ENCODE data around the gene SH2D5.
"Not testable (repeated sequence)": the region's sequence is repeated elsewhere in the genome, so short reads cannot be mapped to it uniquely, and the experiment has no call there.

SH2D5 gene

GRCh38 chr1:20693623-20694022 lies 38.9 kb downstream of the SH2D5 start:
- DNase-seq (ENCODE audit: low read depth) = no peak

DNA sequence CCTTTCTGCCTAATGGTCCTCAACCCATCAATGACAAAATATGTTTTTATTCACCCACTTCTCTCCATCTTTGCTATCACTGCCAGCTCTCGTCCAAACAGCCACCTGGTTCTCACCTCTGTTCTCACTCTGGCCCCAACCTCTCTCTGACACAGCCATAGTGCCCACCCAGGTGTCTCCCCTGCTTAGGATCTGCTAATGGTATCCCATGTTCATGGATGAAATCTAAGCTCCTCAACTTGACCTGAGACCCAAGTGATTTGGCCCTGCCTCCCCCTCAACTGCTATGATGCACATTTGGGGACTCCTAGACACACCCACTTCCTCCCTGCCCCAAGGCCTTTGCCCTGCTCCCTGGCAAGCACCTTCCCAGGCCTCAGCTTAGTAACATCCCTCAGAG lies 40.6 kb downstream of the SH2D5 start:
- no peak for DNase-seq (ENCODE audit: low read depth)

- no peak for DNase-seq (ENCODE audit: low read depth)
These were observed 42.9 kb downstream of the SH2D5 start for GRCh38 chr1:20689645-20690056.

GRCh38 chr1:20686883-20687725 lies 45.4 kb downstream of the SH2D5 start:
- DNase-seq (ENCODE audit: low read depth) = no peak

GRCh38 chr1:20685741-20686140 lies 46.8 kb downstream of the SH2D5 start:
- DNase-seq (ENCODE audit: low read depth) = no peak

DNA sequence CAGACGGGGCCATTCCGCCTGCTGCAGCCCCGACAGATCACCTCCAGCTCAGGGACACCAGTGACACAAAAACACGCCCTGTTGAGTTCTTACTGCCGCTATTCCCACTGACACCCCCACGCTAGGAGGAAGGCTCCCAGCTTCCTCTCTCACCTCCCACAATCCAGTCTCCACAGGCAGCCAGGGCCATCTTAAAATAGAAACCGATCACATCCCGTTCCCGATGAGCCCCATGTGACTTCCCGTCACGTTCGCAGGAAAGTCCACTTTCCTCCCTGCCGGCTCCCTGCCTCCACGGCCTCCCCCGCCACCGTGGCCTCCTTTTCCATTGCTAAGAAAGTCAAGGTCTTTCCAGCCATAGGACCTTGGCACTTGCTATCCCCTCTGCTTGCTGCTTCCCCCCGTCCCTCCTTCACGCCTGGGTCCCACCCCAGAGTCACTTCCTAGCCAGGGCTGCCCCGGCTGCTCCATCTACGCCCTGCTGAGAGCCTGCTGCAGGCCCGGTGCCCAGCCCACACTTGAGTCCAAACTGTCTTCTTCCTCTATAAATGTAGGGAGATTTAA lies 47.3 kb downstream of the SH2D5 start:
- DNase-seq (ENCODE audit: low read depth) = no peak

- no peak for DNase-seq (ENCODE audit: low read depth)
These were observed 47.9 kb downstream of the SH2D5 start for GRCh38 chr1:20684651-20685050.

GRCh38 chr1:20684050-20684620 lies 48.4 kb downstream of the SH2D5 start:
- DNase-seq (ENCODE audit: low read depth) = no peak

DNA sequence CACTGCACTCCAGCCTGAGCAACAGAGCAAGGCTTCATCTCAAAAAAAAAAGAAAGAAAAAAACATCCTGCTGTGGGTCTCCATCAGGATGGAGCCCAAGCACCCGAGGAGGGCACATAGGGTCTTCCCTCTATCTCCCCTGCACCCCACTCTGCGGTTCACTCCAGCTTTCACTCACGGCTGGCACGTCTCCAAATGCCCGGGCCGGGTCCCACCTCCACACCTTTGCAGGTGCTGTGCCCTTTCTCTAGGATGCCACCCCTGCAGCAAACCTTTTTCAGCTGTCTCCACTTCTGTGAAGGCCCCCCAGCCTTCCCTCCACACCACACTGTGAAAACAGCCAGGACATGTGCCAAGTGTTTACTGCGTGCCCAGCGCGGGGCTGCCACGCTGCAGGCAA lies 48.9 kb downstream of the SH2D5 start:
- no peak for DNase-seq (ENCODE audit: low read depth)

GRCh38 chr1:20682571-20683236 lies 49.8 kb downstream of the SH2D5 start:
- no peak for DNase-seq (ENCODE audit: low read depth)

GRCh38 chr1:20681999-20682398 lies 50.5 kb downstream of the SH2D5 start:
- no peak for DNase-seq (ENCODE audit: low read depth)

GRCh38 chr1:20680269-20680668 lies 52.2 kb downstream of the SH2D5 start:
- no peak for DNase-seq (ENCODE audit: low read depth)

DNA sequence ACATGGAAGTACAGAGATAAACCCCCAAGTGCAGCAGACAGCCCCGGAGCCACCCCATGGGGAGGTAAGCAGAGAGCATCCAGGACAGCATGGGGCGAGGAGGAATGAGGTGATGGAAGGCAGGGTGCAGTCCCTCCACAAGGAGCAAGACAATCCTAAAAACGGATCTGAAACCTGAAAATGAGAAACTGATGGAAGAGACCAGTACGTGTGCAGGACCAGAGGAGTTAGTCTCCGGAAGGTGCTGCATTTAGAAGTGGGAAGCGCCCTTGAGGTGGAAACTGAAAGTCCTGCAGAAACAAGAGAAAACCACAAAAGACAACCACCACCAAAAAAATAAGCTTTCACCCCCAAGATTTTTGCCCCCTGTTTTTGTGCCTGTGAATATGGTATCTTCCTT lies 53.9 kb downstream of the SH2D5 start:
- DNase-seq (ENCODE audit: low read depth) = no peak

- not testable (repeated sequence) for DNase-seq (ENCODE audit: low read depth)
These were observed 58.9 kb downstream of the SH2D5 start for GRCh38 chr1:20673626-20674025.

- DNase-seq (ENCODE audit: low read depth) = no peak
These were observed 60.3 kb downstream of the SH2D5 start for GRCh38 chr1:20672265-20672632.

GRCh38 chr1:20670936-20671335 lies 61.6 kb downstream of the SH2D5 start:
- no peak for DNase-seq (ENCODE audit: low read depth)
